ENCODE measurements around the gene TMTC4. TPM values are rescaled to one million over a fixed set of nuclear protein-coding genes. Genes with fewer than 3 reads are reported as not detected.

The TMTC4 gene
- total RNA-seq, 1 experiment from 2014 or later, result 28.1 TPM

GRCh38 chr13:100560498-100561157 lies 114.0 kb downstream of the TMTC4 start:
- no CpG with 5 or more reads among the region's 15 CpGs for WGBS (ENCODE audit: extremely low coverage, insufficient read length, low lambda C conversion rate)
- no peaks in the 10 kb centered on the region for H3K23me2 ChIP-seq (ENCODE audit: insufficient read length, low read depth, low read length, poor library complexity, severe bottlenecking)
- Mint-ChIP-seq H3K4me1 (peaks cover 3% of the 10 kb centered on the region in 2 experiments; a peak in 3 of 4 replicates), H3K4me3 (no peak overlapping the region), H3K36me3 (ENCODE audit: insufficient read depth in 1 of 3, low read depth in 3 of 3) (peaks cover 1 to 2% (median 2%) of the 10 kb centered on the region in 3 experiments; a peak in 5 of 7 replicates), H3K9me3 (peaks cover 1 to 2% of the 10 kb centered on the region in 2 experiments; a peak in 3 of 5 replicates), H3K27me3 (ENCODE audit: low read depth) (peaks cover 2% of the 10 kb centered on the region), H3K27ac (no peak overlapping the region; a peak in 1 of 7 replicates)
- H3K27ac ChIP-seq (ENCODE audit: insufficient read length, low read depth, low read length), result no peak overlapping the region
- H2BK5ac ChIP-seq (ENCODE audit: insufficient read length, low read length), result no peak overlapping the region
- H2AK5ac ChIP-seq (ENCODE audit: insufficient read length, low read length), result no peak overlapping the region
- no peak overlapping the region for H3K4me2 ChIP-seq (ENCODE audit: insufficient read depth, insufficient read length, low read length)
- H3K18ac ChIP-seq (ENCODE audit: insufficient read length, low read depth, low read length), result no peak overlapping the region
- no peak overlapping the region for H3K4ac ChIP-seq (ENCODE audit: low read depth, low read length)
- no peaks in the 10 kb centered on the region; the same call in 1 of the 2 replicates for H3K4me1 ChIP-seq (ENCODE audit: insufficient read depth, low read length)
- H3K79me2 ChIP-seq (ENCODE audit: insufficient read depth, low read length), result no peaks in the 10 kb centered on the region
- no peak overlapping the region for H2BK20ac ChIP-seq (ENCODE audit: low read depth, low read length, poor library complexity, severe bottlenecking)
- no peak for DNase-seq
- no peaks in the 10 kb centered on the region for H4K20me1 ChIP-seq (ENCODE audit: control insufficient read depth, insufficient read depth, insufficient read length)
- no peak overlapping the region for H3K14ac ChIP-seq (ENCODE audit: insufficient read depth, low read length)
- no peak overlapping the region for H3K23ac ChIP-seq (ENCODE audit: insufficient read length, low read depth, low read length)
- H2BK12ac ChIP-seq (ENCODE audit: insufficient read length, low read depth, low read length), result no peak overlapping the region
- no peak overlapping the region for H2AFZ ChIP-seq (ENCODE audit: low read length)
- TF ChIP-seq CTCF (conservative IDR thresholded peaks at IDR 0.05), result no peak
- no peak overlapping the region for H3T11ph ChIP-seq (ENCODE audit: low read length)
- no peak overlapping the region for H4K91ac ChIP-seq (ENCODE audit: insufficient read length, low read depth, low read length)
- no peak overlapping the region for H4K5ac ChIP-seq (ENCODE audit: insufficient read length, low read depth, low read length)
- no peak overlapping the region for H2BK15ac ChIP-seq (ENCODE audit: low read depth, low read length)
- H3K9ac ChIP-seq (ENCODE audit: extremely low read depth, insufficient read length, low read length), result no peak overlapping the region
- no peaks in the 10 kb centered on the region for H3K27me3 ChIP-seq (ENCODE audit: insufficient read depth, low read length)
- no peak overlapping the region for H3K56ac ChIP-seq (ENCODE audit: insufficient read length, low read depth, low read length)
- no peak overlapping the region for H4K8ac ChIP-seq (replicated peaks; ENCODE audit: insufficient read length, low read depth, low read length)
- no peaks in the 10 kb centered on the region for H3K79me1 ChIP-seq (ENCODE audit: insufficient read depth, low read depth, low read length, poor library complexity, severe bottlenecking)
- no peak overlapping the region for H2BK120ac ChIP-seq (ENCODE audit: low read depth, low read length, poor library complexity, severe bottlenecking)
- no peaks in the 10 kb centered on the region for H3K9me3 ChIP-seq (ENCODE audit: control insufficient read depth, low read depth, low read length)
